COR-L47 (cell line): ENCODE data around the gene TIA1.
"Not testable (repeated sequence)": the region's sequence is repeated elsewhere in the genome, so short reads cannot be mapped to it uniquely, and the experiment has no call there.

ENCODE experiments used
- DNase-seq: peaks from one replicate; lab custom pipeline; 2025; lab: John Stamatoyannopoulos, UW

Gene TIA1

DNA sequence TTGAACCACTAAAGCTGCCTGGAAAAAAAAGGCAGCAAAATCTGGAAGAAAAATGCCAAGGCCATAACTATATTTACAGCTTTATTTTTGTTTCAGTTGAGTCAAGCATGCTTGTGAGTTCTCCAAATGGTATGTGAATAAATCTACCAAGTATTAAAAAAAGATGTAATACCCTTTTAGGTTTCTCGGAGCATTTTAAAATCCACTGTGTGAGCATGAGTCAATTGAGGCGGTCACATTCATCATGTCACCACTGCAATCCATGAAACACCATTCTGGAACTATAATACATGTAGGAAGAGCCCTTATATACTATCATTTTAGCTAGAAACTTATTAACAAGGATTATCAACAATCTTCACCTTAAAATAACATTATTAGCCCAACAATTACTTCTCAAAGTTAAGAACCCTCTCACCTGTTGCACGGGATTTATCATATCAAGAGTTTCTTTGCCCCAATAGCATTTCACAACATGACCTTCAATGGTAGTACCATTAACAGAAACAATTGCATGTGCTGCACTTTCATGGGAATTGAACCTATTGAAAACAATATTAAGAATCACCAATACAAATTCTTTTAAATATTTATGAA is 33.4 kb downstream of the TIA1 start:
- no peak for DNase-seq

DNA sequence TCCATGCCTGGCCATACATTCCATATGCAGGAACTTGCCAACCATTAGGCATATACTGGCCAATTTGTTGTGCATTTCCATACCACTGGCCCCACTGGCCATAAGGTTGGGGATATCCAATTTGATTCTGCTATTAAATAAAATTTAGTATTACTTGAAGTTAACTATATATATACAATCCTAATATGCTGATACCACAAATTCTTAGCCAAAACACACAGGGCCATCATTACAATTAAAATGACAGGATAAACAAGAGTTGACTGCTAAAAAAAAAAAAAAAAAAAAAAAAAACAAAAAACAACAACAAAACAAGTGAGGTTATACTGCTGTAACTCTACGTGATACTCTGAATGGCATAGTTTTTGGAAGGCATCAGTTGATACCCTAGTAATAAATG is 34.1 kb downstream of the TIA1 start:
- DNase-seq = no peak

DNA sequence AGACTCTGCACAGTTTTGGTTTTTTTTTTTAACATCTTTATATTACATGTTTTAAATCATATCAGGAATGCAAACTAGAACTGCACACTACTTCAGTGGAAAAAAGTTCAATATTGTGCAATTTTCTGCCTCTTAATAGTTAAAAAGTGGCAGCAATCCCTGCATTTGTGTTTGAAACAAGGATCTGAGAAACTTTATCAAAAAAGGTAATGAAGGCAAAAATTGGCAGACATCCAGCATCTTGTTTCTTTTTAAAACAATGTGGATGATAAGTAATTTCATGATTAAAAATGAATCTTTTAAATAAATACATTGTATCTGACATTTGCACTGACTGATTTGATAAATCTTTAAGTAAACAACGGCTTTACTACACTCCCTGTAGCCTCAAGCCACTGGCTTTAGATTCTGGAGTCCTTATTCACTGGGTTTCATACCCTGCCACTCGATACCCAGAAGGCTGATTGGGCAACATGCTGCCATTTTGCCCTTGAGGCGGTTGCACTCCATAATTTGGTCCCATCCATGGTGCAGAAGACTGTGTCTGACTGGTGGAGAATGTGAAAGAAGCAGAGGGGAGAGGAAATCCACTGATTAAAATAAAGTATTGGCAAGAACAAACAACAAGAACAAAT is 36.0 kb downstream of the TIA1 start:
- no peak for DNase-seq

DNA sequence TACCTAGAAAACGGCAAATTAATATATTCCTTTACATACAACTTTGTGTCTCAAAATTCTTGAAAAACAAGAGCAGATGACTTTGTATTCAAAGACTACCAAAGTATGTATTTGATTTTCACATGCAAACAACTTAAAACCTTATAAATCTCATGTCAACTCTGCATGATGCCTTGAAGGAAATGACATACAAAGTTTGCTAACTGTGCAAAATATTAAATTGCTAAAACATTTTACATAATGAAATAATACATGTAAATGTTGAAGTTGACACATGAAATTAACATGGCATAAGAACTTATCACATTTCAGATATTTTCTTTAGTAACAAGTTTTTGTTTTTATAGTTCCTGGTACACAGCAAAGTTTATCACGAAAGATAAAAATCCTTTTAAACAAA is 36.8 kb downstream of the TIA1 start:
- no peak for DNase-seq

DNA sequence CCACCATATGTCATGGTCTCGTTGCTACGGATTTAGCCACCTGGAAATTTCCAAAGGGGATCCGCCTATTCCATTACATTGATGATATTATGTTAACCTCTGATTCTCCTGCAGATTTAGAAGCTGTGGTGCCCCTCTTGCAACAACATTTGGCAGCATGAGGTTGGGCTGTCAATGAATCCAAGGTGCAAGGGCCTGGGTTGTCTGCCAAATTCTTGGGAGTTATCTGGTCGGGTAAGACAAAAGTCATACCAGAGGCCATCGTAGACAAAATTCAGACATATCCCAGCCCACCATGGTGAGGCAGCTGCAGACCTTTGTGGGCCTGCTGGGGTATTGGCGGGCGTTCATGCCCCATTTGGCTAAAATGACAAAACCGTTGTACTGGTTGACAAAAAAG is 44.0 kb downstream of the TIA1 start:
- no peak for DNase-seq

DNA sequence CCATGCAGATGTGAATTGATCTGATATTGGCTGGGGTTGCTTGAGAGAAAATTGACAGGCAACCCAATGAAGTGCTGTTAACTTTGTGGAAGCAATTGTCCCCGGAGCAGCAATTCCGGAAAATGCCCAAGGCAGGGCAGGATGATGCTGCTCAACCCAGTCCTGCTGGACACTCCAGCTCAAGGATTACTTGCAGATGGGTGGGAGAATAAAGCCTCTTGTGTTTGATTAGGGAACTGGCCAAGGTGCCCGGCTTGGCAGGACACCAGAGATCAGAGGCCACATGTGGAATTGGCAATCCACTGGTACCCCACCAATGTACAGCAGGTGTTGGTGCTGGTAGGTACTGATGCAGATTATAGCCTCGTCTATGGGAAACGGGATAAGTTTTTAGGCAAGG is 45.3 kb downstream of the TIA1 start:
- no peak for DNase-seq

DNA sequence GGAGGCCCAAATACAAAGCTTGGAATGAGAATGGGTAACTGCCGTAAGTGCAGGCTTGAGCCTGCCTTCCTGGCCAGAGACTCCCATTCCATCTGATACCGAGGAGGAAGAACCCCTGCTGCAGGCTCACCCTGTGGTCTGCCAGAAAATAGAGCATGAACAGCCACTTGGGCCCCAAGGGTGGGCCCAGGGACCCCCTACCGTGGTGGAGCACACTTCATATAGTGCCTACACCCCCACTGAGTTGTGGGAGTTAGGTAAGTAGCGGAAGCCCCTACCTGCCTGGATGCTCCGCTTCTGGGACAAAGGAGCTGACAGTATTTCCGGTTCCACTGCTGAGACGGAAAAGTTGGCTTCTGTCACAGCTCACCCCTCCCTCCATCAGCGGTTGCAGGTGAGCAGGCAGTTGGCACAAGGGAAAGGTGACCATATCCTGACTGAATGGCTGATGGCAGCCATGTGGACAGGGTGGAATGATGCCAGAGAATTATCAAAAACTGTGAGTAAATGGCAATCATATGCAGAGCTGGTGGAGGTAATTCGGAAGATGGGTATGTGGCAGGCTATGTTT is 46.1 kb downstream of the TIA1 start:
- DNase-seq = peak; percentile 35

DNA sequence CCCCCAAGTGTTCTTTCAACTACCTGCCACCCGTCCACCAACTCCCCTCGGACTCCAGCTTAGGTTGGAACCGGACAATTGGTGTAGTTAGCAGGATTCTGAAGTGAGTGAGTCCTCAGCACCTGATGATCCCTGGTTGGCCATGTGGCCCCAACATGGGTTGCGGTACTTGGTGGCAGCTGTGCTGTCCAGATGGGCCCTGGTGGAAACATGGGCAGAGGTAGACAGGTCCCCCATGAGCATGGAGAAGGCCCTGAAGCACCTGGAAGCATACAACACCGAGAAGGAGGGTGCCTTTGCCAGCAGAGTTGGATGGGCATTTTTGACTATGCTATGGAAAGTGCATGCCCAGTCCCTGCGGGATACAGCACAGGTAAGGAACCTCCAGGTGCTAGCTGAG is 46.6 kb downstream of the TIA1 start:
- DNase-seq = no peak

DNA sequence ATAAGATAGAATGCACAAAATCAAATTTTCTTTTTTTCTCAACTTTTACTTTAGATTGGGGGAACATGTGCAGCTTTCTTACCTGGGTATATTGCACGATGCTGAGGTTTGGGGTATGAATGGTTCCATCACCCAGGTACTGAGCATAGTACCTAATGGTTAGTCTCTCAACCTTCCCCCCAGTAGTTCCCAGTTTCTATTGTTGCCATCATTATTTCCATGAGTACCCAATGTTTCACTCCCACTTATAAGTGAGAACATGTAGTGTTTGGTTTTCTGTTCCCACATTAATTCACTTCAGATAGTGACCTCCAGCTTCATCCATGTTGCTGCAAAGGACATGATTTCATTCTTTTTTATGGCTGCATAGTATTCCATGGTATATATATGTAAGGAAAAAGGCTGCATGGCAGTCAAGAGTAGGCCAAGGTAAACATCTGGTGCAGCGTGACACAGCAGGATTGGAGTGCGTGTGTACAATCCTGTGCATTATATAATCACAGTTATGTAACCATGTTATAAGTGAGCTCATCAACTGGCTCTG is 47.1 kb downstream of the TIA1 start:
- DNase-seq = no peak

DNA sequence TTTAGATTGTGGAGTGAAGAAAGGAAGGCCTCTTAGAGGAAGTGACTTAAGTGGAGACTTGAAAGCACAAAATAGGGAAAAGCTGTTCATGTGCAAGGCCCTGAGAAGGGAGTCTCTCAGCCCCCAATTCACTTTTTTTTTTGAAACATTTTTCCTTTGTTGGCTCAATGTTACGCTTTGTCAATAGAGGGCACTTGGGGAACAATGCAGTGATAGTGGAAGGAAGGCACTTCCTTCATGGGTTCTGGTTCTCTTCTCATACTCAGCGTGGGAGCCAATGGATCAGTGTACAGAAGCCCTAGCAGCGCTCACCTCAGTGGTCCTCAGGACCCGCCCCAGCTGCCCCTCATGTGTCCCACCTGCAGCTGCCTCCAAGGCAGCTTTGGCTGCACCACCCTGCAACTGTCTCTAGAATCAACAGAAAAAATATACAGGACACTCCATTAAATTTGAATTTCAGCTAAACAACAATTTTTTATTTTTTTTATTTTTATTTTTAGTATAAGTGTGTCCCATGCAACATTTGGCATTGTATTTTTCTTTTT is 49.0 kb downstream of the TIA1 start:
- DNase-seq = no peak

DNA sequence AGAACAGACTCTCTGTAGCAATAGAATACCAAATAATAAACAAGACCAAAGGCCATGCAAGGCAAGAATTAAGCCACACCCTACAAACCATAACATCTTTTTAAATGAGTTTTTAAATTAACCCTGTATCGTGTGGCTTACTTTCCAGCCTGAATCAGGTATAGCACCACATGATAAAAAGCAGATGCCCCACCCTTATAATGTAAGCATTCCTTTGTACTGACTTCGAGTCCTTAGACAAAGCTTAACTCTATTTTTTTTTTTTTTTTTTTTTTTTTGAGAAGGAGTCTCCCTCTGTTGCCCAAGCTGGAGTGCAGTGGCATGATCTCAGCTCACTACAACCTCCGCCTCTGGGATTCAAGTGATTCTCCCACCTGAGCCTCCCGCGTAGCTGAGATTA is 55.9 kb downstream of the TIA1 start:
- DNase-seq = no peak

DNA sequence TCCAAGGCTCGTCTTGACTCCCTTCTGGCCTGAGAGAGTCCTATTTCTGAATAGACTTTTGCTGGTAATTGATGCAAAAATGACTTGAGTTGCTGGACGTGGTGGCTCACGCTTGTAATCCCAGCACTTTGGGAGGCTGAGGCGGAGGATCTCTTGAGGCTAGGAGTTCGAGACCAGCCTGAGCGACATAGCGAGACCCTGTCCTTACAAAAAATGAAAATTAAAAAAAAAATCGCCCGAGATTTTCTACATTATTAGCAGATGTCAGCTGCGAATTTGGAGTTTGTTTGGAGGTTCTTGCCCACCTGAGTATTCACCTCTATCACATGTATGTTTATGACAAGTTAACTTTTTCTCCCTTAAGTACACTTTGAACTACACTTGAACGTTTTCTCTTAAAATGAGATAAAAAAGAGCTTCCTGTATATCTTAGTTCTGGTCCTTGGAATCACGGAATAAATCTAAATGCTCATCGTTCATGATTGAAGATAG is 57.1 kb downstream of the TIA1 start:
- no peak for DNase-seq

DNA sequence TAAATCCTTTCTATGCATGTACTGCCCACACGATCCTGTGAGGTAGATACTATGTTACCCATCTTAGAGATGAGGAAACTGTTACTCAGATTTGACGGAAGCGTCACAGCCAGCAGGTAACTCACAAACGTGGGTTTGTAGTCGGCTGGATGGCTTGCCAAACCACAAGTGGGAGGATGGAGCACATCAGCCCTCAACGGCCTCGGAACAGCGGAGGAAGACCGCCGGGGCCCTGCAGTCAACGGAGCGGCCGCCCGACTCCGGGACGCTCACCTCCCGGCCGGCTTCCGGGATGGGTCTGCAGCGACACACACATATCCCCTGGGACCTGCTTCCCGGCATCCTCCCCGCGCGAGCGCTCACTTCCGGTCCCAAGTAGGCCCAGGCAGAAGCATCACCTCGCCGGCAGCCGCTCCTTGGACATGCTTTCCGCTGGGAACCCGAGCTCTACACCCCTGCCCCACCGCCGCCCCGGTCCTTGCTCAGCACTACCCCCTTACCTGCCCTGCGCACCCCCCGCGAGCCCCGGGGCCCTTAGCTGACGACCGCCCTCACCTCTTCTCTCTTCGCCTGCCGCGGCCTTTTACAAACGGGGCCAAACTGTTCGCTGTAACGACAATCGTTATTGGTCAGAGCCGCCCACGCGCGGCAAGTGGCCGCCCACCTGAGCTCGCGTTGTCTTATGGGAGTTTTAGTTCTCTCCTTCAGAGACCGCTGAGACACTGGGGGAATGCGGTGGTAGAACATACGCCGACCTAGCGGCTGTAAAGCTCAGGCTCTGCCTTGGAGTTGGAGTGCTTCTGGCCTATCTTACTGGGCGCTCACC is 57.8 kb downstream of the TIA1 start, which contains the start of gene C2orf42:
C2orf42 (minus strand) TSS at position 602 of the 826 bp plus-strand sequence. CDS start 9,034 bp downstream, outside the sequence.
- peak; percentile 95 for DNase-seq

DNA sequence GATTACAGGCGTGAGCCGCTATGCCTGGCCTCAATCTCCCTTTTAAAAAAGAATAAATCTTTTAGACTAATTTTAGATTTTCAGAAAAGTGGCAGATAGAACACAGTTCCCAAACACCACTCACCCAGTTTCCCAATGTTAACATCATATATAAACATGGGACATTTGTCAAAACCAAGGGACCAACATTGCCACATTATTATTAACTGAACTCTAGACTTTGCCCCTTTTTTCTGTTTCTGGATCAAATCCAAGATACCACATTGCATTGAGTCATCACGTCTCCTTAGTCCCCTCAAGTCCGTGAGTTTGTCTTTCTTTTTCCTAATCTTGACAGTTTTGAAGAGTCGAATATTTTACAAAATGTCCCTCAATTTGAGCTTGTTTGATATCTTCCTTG is 60.0 kb downstream of the TIA1 start:
- no peak for DNase-seq

DNA sequence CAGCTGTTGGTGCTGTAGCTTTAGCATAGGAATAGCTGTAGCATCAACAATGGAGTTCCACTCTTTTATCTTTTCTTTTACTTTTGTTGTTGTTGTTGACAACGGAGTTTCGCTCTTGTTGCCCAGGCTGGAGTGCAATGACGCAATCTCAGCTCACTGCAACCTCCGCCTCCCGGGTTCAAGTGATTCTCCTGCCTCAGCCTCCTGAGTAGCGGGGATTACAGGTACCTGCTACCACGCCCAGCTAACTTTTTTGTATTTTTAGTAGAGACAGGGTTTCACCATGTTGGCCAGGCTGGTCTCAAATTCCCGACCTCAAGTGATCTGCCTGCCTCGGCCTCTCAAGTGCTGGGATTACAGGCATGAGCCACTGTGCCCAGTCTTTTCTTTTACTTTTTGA is 61.3 kb downstream of the TIA1 start:
- DNase-seq = not testable (repeated sequence)

DNA sequence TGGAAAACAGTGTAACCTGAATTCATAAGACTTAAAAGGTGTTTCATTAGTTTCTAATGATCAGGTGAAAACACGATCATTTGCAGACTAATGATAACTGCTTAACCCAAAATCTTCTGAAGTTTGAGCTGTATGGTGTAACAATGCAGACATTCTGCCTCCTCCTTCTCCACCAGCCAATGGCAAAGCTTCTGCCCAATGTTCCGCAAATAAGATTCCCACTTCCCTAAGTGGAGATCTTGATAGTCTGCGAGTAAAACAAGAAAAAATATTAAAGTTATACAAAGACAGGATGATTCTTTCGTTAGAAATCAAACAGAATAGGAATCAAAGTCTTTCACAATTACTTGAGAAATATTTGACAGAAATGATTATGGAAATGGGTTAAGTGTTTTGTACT is 65.7 kb downstream of the TIA1 start:
- DNase-seq = no peak

DNA sequence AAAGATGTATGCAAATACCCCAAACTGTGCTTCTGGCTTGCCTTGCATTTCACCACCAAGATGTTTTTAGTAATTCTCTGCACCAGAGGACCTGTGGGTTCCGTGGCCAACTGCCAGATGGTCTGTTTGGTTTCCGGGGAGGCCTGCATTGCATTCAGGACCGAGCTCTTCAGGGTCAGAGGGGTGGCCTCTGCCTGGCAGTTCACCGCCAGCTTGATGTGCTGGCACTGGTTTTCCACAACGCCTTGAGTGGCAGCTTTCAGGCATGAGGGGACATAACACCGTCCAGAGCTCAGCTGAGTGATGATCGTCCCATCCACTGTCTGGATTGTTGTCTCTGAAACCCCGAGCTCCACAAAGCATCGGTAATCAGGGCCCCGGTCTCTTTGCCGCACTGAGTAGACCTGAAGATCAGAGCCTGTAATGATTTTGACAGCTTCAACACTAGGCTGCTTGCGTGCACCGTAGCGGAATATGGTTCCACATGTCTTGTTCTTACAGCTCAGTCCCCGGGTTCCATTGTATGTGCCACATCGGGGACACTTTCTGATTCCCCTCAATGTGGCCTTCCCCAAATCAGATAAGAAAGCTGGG is 67.0 kb downstream of the TIA1 start:
- DNase-seq = no peak

DNA sequence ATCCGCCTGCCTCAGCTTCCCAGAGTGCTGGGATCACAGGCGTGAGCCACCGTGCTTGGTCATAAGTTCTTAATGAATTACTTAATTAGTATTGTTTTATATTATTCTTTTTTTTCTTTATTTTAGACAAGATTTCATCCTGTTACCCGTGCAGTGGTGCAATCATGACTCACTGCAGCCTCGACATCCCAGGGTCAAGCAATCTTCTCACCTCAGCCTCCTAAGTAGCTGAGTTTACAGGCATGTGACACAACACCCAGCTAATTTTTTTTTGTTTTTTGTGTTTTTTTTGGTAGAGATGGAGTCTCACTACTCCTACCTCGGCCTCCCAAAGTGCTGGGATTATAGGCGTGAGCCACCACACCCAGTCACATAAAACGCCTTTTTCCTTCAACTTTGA is 74.9 kb downstream of the TIA1 start:
- DNase-seq = no peak

DNA sequence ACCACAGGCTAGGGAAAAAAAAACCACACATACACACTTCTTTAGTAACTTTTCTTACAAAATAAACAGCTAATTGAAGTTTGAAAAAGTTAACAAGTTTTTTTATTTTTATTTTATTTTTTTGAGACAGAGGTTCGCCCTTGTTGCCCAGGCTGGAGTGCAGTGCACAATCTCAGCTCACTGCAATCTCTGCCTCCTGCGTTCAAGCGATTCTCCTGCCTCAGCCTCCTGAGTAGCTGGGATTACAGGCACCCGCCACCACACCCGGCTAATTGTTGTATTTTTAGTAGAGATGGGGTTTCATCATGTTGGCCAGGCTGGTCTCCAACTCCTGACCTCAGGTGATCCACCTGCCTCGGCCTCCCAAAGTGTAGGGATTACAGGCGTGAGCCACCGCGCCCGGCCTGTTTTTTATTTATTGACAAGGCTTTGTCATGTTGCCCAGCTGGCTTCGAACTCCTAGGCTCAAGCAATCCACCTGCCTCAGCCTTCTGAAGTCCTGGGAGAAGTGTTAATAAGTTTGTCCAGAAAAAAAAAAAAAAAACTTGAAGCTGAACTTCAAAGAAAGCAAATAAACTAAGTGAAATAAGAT is 78.7 kb downstream of the TIA1 start:
- DNase-seq = not testable (repeated sequence)

DNA sequence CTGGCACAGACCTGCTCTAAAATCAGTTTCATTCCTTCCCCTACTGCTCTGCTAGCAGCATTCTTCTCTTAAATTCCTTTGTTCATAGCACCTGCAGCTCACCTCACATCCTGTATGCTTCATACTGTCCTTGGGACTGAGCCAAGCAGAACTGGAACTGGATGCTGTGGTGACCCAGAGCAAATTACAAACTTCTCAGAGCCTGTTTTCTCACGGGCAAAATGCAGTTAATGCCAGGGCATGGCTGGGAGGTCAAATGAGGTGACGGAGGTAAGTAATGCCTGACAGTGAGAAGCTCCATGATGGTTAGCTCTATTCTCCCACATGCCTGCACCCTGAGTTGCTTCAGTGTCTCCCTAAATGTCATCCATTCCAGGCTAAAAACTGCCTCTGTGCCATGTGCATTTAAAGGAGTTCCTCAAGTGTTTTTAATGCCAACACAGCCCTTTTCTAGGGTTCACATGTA is 87.3 kb downstream of the TIA1 start:
- DNase-seq = no peak

DNA sequence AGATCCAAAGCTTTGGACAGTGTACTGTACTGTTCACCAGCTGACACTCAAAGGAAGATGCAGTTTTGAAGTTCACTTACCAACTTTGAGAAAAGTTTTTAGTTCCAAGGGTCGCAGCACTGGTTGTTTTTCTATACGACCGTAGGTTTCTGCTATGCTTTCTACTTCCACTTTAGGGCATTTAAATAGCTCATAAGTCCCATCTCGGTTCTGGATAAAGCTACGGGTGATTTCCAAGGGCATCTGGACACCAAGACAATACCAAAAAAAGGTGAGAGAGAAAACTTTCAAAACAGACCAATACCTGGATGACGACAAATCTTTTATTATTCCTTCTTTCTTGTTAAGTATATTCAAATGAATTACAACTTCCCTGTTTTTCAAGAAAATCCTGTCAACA is 87.9 kb downstream of the TIA1 start:
- DNase-seq = no peak
